Measurements from ENCODE around the gene HIVEP1. TPM values are rescaled to one million over a fixed set of nuclear protein-coding genes. Genes with fewer than 3 reads are reported as not detected.

HIVEP1 gene
- total RNA-seq, 1 experiment from 2014 or later: 24.2 TPM

GRCh38 chr6:12208673-12209072 is 196.6 kb downstream of the HIVEP1 start:
- CTCF ChIA-PET: no interaction called here
- intact Hi-C loops (cut with micrococcal nuclease; ENCODE audit: unreplicated experiment): no loop called here

More at GRCh38 chr6:12208673-12209072, 196.6 kb downstream of the HIVEP1 start:
- POLR2A ChIA-PET (ENCODE audit: unreplicated experiment): no interaction called here
- Histone ChIP-seq H3K79me2 (ENCODE audit: low read depth) (no peaks in the 10 kb centered on the region), H3K4me2 (no peak overlapping the region), H3K4me3 (no peak overlapping the region), H3F3A (ENCODE audit: insufficient read depth, low read depth) (no peaks in the 10 kb centered on the region), H3K9me3 (ENCODE audit: insufficient read depth, low read depth) (no peaks in the 10 kb centered on the region), H3K9me2 (ENCODE audit: insufficient read depth) (no peaks in the 10 kb centered on the region), H3K27me3 (ENCODE audit: insufficient read depth, low read depth) (no peaks in the 10 kb centered on the region), H2AFZ (no peak overlapping the region), H3K27ac (no peak overlapping the region), H3K4me1 (replicated peaks; ENCODE audit: insufficient read depth) (no peaks in the 10 kb centered on the region), H4K20me1 (ENCODE audit: insufficient read depth) (no peaks in the 10 kb centered on the region), H3K36me3 (ENCODE audit: low read depth) (no peaks in the 10 kb centered on the region)
- no TSS peak for BruUV-seq (replicated peaks)
- DNase-seq: no peak
- no peak for TF ChIP-seq EZH2 (IDR thresholded peaks at IDR 0.05; ENCODE audit: low read depth)
- no peak for TF ChIP-seq CTCF (conservative IDR thresholded peaks at IDR 0.05)

Other genes with a start within 250 kb of the HIVEP1 start
- 4.1 and 7.9 TPM in 2 replicates for gene ADTRP, start 233.5 kb upstream of the HIVEP1 start, total RNA-seq (2021)

All from PC-9 (cell line).